ENCODE measurements around the gene RTKN2.

DNA sequence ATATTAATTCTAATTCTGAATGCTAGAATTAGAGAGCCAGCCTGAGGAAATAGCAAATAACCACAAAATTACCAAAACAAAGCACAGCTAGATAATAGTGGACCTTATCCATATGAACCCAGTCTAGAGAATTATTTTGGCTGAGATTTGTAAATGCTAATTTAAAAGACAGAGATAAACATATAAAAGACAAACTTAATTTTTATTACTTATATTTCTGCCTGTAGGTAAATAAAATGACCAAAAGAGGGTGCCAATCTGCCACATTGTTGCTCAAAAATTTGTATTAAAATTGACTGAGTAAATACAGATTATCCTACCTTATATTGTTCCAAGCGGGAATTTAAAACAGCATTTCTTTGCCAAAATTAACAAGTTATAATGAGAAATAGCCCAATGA lies 20.2 kb downstream of the RTKN2 start:
- TF ChIP-seq, protein P1, sequence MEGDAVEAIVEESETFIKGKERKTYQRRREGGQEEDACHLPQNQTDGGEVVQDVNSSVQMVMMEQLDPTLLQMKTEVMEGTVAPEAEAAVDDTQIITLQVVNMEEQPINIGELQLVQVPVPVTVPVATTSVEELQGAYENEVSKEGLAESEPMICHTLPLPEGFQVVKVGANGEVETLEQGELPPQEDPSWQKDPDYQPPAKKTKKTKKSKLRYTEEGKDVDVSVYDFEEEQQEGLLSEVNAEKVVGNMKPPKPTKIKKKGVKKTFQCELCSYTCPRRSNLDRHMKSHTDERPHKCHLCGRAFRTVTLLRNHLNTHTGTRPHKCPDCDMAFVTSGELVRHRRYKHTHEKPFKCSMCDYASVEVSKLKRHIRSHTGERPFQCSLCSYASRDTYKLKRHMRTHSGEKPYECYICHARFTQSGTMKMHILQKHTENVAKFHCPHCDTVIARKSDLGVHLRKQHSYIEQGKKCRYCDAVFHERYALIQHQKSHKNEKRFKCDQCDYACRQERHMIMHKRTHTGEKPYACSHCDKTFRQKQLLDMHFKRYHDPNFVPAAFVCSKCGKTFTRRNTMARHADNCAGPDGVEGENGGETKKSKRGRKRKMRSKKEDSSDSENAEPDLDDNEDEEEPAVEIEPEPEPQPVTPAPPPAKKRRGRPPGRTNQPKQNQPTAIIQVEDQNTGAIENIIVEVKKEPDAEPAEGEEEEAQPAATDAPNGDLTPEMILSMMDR (IDR thresholded peaks at IDR 0.05), result peak in 1 of 6 experiments; percentile 5
- TF ChIP-seq POLR2AphosphoS5 (IDR thresholded peaks at IDR 0.05), result no peak
- TF ChIP-seq EP300 (IDR thresholded peaks at IDR 0.05), result no peak
- TF ChIP-seq POLR2A (IDR thresholded peaks at IDR 0.05), result no peak
